HG03039 (cell line): ENCODE data around the gene RPSA.
"Not testable (repeated sequence)": the region's sequence is repeated elsewhere in the genome, so short reads cannot be mapped to it uniquely, and the experiment has no call there.

Source experiments
- ATAC-seq: cut with Tn5 transposase; IDR thresholded peaks from one replicate; pipeline ENCODE4 v1.9.1; 2021; ENCODE audit warnings: mild to moderate bottlenecking, moderate library complexity; ENCODE audit not compliant: unreplicated experiment

Gene RPSA

DNA sequence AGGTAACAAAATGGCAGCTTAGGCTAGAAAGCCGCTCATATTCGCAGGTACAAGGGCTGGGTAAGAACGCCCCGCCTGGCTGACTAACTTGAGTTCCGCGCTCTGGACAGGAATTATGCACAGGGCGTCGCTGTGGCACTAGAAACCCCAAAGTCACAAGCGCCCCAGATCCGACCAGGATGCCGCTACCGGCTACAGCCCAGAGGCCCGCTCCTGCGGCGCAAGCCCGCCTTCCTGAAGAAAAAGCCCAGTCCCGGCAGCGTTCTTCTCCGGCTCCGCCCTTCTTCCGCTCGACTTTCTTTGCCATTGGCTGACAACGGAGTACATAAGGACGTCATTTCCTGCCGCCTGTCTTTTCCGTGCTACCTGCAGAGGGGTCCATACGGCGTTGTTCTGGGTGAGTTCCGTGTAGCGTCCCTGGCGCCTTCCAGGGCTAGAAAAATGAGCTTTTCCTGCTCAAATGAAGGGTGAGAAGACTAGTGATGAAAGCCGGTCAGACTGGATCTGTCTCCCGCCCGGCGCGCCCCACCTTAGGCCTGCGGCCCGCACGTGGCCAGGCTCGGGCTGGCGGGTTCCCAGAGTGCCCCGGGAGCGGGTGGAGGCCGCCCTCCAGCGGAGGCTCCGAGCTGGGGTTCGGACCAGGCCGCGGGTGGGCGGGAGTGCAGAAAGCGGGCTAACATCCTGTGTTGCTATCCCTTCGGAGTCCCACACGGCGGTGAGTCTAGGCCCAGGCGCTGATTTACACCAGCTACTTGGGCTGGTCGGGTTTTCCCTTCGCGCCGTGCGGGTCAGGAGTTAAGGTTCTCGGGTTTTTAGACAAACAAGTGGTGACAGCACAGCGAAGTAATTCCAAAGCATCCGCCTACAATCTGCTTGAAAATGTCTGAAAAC is at the start of gene RPSA:
Gene RPSA (plus strand): TSS at position 353 of the 891 bp plus-strand sequence. CDS start 934 bp downstream, outside the sequence.
- peak; percentile 93 for ATAC-seq

GRCh38 chr3:39358333-39358732 is 48.2 kb upstream of the RPSA start:
- ATAC-seq: no peak

DNA sequence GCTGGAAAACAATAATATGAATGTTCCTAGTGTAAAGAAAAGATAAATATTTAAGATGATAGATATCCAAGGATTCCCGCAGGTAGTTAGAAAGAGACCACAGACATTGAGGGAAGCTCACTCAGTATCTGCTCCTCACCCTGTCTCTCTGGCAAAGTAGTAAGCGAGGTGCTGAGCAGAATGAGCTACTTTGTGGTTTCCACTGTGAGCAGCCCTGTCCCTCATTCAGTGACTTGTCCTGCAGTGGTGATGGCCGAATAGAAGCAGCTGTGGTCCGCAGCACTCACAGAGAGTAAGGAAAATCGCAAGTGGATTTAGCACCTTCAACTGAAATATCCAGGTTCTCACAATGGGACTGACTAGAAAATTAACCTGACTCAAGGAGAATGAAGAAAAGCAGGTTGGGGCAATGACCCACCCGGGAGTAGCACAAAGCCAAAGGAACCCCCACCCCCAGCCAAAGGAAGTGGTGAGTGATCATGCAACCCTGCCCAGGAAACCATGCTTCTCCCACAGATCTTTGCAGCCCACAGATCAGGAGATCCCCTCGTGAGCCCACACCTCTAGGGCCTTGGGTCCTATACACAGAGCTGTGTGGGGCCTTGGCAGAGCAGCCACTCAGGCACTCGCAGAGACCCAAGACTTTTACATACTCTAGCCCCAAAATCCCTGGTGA is 45.1 kb upstream of the RPSA start:
- ATAC-seq: peak; percentile 72

DNA sequence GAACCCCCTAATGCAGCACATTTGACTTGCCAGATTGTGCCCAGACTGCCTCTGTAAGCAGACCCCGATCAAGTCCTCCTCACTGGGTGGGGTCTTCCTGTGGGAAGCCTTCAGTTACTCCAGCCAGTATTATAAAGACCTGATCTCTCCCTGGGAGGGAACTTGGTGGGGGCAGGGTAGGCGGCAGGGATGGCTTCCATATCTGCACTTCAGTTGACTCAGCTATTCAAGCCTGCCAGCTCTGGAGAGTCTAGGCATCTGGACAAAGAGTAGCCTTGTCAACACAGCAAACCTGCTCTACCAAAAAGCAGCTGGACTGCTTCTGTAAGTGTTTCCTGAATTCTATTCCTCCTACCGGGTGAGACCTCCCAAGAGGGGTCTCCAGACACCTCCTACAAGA is 44.3 kb upstream of the RPSA start:
- ATAC-seq: no peak

DNA sequence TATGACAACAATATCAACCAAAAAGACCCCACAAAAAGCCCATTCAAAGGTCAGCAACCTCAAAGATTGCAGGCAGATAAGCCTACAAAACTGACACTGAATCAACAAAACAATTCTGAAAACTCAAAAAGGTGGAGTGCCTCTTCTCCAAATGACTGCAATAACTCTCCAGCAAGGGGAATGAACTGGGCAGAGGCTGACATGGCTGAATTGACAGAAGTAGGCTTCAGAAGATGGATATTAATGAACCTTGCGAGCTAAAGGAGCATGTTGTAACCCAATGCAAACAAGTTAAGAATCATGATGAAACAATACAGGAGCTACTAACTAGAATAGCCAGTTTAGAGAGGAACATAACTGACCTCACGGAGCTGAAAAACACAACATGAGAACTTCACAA is 43.7 kb upstream of the RPSA start:
- no peak for ATAC-seq

DNA sequence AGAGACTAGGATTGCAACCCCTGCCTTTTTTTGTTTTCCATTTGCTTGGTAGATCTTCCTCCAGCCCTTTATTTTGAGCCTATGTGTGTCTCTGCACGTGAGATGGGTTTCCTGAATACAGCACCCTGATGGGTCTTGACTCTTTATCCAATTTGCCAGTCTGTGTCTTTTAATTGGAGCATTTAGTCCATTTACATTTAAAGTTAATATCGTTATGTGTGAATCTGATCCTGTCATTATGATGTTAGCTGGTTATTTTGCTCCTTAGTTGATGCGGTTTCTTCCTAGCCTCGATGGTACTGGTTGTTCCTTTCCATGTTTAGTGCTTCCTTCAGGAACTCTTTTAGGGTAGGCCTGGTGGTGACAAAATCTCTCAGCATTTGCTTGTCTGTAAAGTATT is 36.1 kb upstream of the RPSA start:
- ATAC-seq: not testable (repeated sequence)

DNA sequence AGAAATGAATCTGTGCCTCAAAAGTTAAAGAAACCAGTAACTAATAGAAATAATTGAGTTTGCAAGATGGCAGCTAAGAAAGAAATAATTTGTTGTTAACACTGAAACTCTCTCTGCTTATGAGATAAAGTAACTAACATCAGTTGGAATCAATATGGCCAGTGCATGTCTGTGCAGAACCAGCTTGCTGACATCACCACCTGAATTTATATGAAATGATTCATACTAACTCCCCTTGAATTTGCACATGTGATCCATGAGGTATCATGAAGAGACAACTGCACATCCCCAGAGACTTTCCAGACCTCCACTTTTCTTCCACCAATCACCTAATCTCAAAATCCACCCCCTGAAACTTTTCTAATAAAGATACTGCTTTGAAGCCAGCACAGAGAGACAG is 33.7 kb upstream of the RPSA start:
- ATAC-seq: no peak

DNA sequence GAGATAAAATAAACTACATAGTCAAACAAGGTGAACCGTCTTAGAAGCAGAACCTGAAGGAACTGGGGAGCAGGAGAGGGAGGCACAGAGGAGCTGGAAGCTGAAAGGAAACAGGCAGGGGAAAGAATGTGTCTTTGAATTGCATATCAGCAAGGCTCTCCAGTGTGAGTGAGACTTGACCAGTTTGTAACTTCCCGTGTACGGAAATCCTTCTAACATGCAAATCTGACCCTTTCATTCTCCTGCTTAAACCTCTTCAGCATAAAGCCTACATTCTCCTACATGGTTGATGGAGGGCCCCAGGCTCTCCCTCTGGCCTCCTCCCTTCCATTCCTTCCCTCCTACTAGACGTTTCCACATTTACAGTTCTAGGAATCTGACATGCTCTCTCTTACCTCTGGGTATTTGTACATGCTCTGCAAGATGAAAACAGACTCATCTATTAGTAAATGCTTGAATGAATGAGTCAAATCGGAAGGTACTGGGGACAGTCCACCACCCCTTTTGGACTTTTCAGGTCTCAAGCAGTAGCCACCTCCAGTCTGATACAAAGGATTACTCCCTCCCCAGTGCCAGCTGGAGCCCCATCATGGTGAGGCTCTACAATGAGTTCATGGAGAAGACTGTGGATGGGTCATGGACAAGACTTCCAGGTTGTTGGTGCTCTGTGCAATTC is 29.4 kb upstream of the RPSA start:
- ATAC-seq: no peak

DNA sequence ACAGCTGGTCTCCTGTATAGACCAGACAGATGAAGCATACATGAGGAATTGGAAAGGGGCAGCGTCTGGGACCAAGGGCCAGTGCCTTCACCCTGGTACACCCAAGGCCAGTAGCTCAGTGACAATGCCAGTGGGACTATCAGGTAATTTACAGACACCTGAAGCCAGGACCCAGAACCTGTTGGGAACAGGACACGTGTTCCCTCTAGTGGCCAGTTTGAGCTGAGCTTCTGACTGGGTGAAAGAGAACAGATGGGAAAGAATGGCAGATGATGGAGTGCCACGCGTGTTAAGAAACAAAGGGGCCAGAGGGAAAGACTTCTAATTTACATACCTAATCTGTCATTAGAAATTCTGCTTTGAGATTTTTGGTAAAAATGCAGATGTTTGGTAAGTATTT is 28.4 kb upstream of the RPSA start:
- peak; percentile 56 for ATAC-seq

GRCh38 chr3:39378957-39379777 is 27.4 kb upstream of the RPSA start:
- no peak for ATAC-seq

DNA sequence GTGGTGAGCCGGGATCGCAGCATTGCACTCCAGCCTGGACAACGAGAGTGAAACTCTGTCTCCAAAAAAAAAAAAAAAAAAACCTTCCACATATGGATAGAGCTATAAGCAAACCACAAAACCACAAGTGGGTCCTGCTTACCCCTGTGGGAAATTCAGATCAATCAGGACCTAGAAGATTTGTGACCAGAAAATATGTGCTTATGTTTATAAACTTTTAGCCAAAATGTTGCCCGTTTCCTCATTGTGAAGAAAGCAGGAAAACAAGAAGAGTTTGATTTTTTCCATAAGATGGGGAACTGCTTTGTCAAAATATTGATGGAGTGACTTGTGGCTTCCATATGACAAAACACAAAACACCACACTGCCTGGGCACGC is 26.8 kb upstream of the RPSA start:
- no peak for ATAC-seq

DNA sequence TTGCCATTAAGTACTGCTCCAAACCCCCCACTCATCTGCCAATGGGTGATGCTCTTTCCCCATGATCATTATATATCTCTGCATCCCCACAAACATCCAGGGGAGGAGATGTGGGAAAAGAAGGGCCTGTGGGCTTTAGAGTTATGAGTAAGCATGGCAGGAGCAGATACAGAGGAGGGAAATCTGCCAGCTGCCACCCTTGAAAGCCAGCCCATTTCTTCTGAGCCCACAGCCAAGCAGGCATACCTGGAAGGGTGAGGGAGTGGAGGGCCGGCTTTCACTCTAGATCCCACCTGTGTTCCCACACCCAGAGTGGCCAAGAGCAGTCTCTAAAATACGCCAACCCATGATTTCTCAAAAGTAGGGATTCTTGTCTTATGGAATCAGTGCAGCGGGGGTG is 25.1 kb upstream of the RPSA start:
- ATAC-seq: no peak

GRCh38 chr3:39383045-39383880 is 23.3 kb upstream of the RPSA start, which contains the start of gene SLC25A38:
Gene SLC25A38, plus strand, starts transcription at chr3:39383370. Its CDS starts 355 bp downstream, at chr3:39383725.
- ATAC-seq: peak; percentile 51

- peak; percentile 72 for ATAC-seq
Observed at GRCh38 chr3:39383881-39384664, 22.4 kb upstream of the RPSA start.

DNA sequence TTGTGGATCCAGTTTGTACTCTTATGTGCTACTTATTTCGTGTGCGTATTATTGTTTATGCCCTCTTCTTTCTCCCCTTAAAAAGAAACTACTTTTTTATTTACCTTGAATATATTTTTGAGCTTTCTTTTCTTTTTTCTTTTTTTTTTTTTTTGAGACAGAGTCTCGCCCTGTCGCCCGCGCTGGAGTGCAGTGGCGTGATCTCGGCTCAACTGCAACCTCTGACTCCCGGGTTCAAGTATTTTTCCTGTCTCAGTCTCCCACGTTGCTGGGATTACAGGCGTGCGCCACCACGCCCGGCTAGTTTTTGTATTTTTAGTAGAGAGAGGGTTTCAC is 21.9 kb upstream of the RPSA start:
- no peak for ATAC-seq

- no peak for ATAC-seq
Observed at GRCh38 chr3:39385456-39386090, 20.9 kb upstream of the RPSA start.

DNA sequence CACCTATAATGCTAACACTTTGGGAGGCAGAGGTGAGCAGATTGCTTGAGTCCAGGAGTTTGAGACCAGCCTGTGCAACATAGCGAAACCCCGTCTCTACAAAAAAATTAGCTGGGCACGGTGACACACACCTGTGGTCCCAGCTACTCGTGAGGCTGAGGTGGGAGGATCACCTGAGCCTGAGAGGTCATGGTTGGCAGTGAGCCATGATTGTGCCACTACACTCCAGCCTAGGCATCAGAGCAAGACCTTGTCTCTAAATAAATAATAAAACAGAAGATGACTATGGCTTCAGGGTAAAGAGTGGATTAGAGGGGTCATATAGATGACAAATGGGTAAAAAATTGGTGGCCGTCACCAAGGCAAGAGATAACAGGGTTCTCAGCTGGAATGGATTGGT is 20.2 kb upstream of the RPSA start:
- ATAC-seq: no peak

- ATAC-seq: no peak
Observed at GRCh38 chr3:39387411-39387975, 19.0 kb upstream of the RPSA start.
